GM12873 (cell line): Measurements from ENCODE around the gene RCL1.

Source experiments
- CTCF ChIP-seq: IDR thresholded peaks from 2 replicates; pipeline ENCODE4 v1.5.1; 2012; ENCODE audit warnings: low read depth, mild to moderate bottlenecking, moderate library complexity, low read length, control low read depth; ENCODE audit not compliant: insufficient read depth; ENCODE audit errors: missing control alignments

RCL1 gene

GRCh38 chr9:4842213-4842612, 49.5 kb downstream of the RCL1 start:
- no peak for TF ChIP-seq CTCF

DNA sequence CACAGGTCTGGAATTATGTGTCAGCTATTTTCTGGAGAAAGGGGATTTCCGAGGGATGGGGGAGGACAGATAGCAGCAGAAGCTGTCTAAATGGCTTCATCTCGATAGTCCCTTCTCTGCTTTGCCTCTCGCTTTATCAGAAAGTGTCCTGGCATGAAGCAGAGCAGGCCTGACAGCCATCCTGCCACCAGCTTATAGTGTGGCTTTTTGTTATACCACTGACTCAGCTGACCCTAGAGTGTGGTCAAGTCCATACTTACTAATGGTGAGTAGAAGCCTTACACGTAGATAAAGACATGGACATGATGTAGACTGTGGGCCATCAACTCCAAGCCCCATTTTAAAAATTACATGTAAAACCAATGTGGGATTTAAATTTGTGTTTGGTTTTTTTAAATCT, 50.0 kb downstream of the RCL1 start:
- no peak for TF ChIP-seq CTCF

GRCh38 chr9:4844056-4844838, 51.5 kb downstream of the RCL1 start:
- no peak for TF ChIP-seq CTCF

GRCh38 chr9:4849369-4849768, 56.6 kb downstream of the RCL1 start:
- TF ChIP-seq CTCF = peak; percentile 32

DNA sequence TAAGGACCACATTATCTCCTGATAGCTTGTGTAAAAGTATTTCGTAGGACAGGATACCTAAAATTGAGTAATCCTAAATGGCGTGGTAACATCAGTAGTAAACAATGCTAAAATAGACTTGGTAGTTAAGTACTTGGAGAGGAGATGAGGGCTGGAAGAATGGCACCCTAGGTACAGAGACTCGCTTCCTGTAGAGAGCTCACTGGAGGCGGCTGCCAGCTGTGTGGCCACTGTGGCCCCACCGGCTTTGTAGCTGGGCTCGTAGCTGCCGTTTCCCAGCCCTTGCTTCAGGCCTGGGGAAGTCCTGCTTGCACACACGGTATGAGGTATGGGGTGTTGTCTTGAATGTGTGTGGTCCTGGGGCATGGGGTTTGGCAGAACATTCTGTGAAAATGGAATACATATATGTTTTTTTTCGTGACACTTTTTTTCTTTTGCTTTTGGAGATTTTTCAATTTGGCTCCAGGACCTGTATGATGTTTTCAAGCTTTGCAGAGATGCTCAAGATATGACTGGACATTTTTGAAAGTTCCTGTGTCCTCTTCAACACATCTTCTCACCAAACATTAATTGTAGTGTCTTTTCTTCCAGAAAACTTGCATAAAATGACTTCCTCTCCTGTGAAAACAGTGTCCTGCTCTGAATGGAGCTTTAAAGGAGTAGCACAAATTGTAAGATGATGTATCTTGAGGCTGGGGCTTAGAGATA, 58.0 kb downstream of the RCL1 start:
- no peak for TF ChIP-seq CTCF

- TF ChIP-seq CTCF = no peak
Observed at GRCh38 chr9:4852419-4852818, 59.7 kb downstream of the RCL1 start.

- no peak for TF ChIP-seq CTCF
Observed at GRCh38 chr9:4854265-4854590, 61.5 kb downstream of the RCL1 start.
